ENCODE measurements around the gene TDRD10. TPM values are rescaled to one million over a fixed set of nuclear protein-coding genes. Genes with fewer than 3 reads are reported as not detected.

TDRD10 gene
- total RNA-seq, 1 donor from 2014 or later, result not detected

- H3K4me3 ChIP-seq (ENCODE audit: low read depth, low read length), result no peak overlapping the region
- DNase-seq (ENCODE audit: low read depth), result no peak
- no peaks in the 10 kb centered on the region for H3K36me3 ChIP-seq (ENCODE audit: control insufficient read depth, insufficient read depth, low read length)
- peak; percentile 69 for TF ChIP-seq CTCF (IDR thresholded peaks at IDR 0.05; ENCODE audit: insufficient read depth, low read length, poor library complexity, severe bottlenecking)
- peaks cover 15% of the 10 kb centered on the region for H3K27me3 ChIP-seq (ENCODE audit: control insufficient read depth, insufficient read depth, low read length)
Observed at GRCh38 chr1:154533952-154534844, 32.2 kb downstream of the TDRD10 start.

GRCh38 chr1:154536570-154536969 is 34.6 kb downstream of the TDRD10 start:
- no peak for DNase-seq (ENCODE audit: low read depth)
- TF ChIP-seq CTCF (IDR thresholded peaks at IDR 0.05; ENCODE audit: insufficient read depth, low read length, poor library complexity, severe bottlenecking), result no peak
- peaks cover 24% of the 10 kb centered on the region for H3K27me3 ChIP-seq (ENCODE audit: control insufficient read depth, insufficient read depth, low read length)
- no peak overlapping the region for H3K4me3 ChIP-seq (ENCODE audit: low read depth, low read length)
- H3K36me3 ChIP-seq (ENCODE audit: control insufficient read depth, insufficient read depth, low read length), result no peaks in the 10 kb centered on the region

GRCh38 chr1:154539486-154540483 is 37.8 kb downstream of the TDRD10 start:
- Histone ChIP-seq H3K36me3 (ENCODE audit: control insufficient read depth, insufficient read depth, low read length) (no peaks in the 10 kb centered on the region), H3K27me3 (ENCODE audit: control insufficient read depth, insufficient read depth, low read length) (peaks cover 35% of the 10 kb centered on the region), H3K4me3 (ENCODE audit: low read depth, low read length) (no peak overlapping the region)
- TF ChIP-seq CTCF (IDR thresholded peaks at IDR 0.05; ENCODE audit: insufficient read depth, low read length, poor library complexity, severe bottlenecking), result no peak
- no peak for DNase-seq (ENCODE audit: low read depth)

GRCh38 chr1:154541231-154541630 is 39.2 kb downstream of the TDRD10 start:
- Histone ChIP-seq H3K4me3 (ENCODE audit: low read depth, low read length) (no peak overlapping the region), H3K27me3 (ENCODE audit: control insufficient read depth, insufficient read depth, low read length) (peaks cover 35% of the 10 kb centered on the region), H3K36me3 (ENCODE audit: control insufficient read depth, insufficient read depth, low read length) (no peaks in the 10 kb centered on the region)
- no peak for TF ChIP-seq CTCF (IDR thresholded peaks at IDR 0.05; ENCODE audit: insufficient read depth, low read length, poor library complexity, severe bottlenecking)
- DNase-seq (ENCODE audit: low read depth), result no peak

GRCh38 chr1:154546264-154547063 is 44.4 kb downstream of the TDRD10 start:
- DNase-seq (ENCODE audit: low read depth), result no peak
- peaks cover 3% of the 10 kb centered on the region for H3K36me3 ChIP-seq (ENCODE audit: control insufficient read depth, insufficient read depth, low read length)
- H3K4me3 ChIP-seq (ENCODE audit: low read depth, low read length), result no peak overlapping the region
- peaks cover 12% of the 10 kb centered on the region for H3K27me3 ChIP-seq (ENCODE audit: control insufficient read depth, insufficient read depth, low read length)
- peak; percentile 86 for TF ChIP-seq CTCF (IDR thresholded peaks at IDR 0.05; ENCODE audit: insufficient read depth, low read length, poor library complexity, severe bottlenecking)

Measured in kidney epithelial cell (primary cell).